GM12878 (cell line): ENCODE data around the gene CALCR. TPM values are rescaled to one million over a fixed set of nuclear protein-coding genes. Genes with fewer than 3 reads are reported as not detected.

ENCODE experiments used
- ATAC-seq: fragments of 200-7000 bp; cut with Tn5 transposase; 3 replicates; pipeline ENCODE4 v1.9.1; 2020; ENCODE audit warnings: mild to moderate bottlenecking, moderate library complexity
- BruUV-seq: library from RNA; stranded (reverse); fragments of 400-500 nt; replicated peaks from 2 replicates; lab custom pipeline; 2021; lab: Mats Ljungman, UMichigan
- CTCF ChIA-PET: fragments of 300-600 bp; sonication (Branson Sonifier 250); formaldehyde crosslinking; extraction: SDS; loops from one replicate; lab custom pipeline; 2021; ENCODE audit warnings: inconsistent platforms; lab: Yijun Ruan, JAX
- POLR2A ChIA-PET: fragments of 350-600 bp; formaldehyde crosslinking; extraction: SDS; loops from one replicate; lab custom pipeline; 2021; ENCODE audit warnings: inconsistent platforms; lab: Charles Lee
- RAD21 ChIA-PET: fragments of 300-600 bp; sonication (Branson Sonifier 250); formaldehyde crosslinking; loops from one replicate; lab custom pipeline; 2023; ENCODE audit warnings: antibody characterized with exemption; ENCODE audit not compliant: unreplicated experiment; lab: Charles Lee
- SMC1A ChIA-PET: fragments of 300-600 bp; sonication (Branson Sonifier 250); formaldehyde crosslinking; loops from one replicate; lab custom pipeline; 2023; ENCODE audit not compliant: unreplicated experiment, uncharacterized antibody; lab: Charles Lee
- DNase-seq: peaks from one replicate; pipeline ENCODE4 v3.0.0-alpha.2; 2011; ENCODE audit warnings: low read depth, low spot score
- FAIRE-seq: peaks from 3 replicates; lab custom pipeline; 2011; peaks lifted over from hg19 to GRCh38; lab: Jason Lieb, UNC
- H2AFZ ChIP-seq: 2 replicates; pipeline ENCODE4 v1.6.0; 2011; ENCODE audit warnings: low read depth, low read length, control low read depth; ENCODE audit not compliant: control insufficient read depth
- H3K27ac ChIP-seq: 2 replicates; pipeline ENCODE4 v1.5.1; 2011; ENCODE audit warnings: control low read depth; ENCODE audit not compliant: control insufficient read depth, insufficient read depth
- H3K27me3 ChIP-seq, 2 experiments: replicated peaks in 1 of 2; 2 replicates each; pipeline versions ENCODE4 v1.6.0 to v1.6.1; 2011; ENCODE audit warnings: low read length in 1 of 2; ENCODE audit not compliant: control insufficient read depth in 2 of 2, insufficient read depth in 2 of 2
- H3K36me3 ChIP-seq, 2 experiments: 2 replicates each; pipeline ENCODE4 v1.5.1; 2011; ENCODE audit warnings: low read length in 1 of 2; ENCODE audit not compliant: control insufficient read depth in 2 of 2, insufficient read depth in 2 of 2
- H3K4me1 ChIP-seq: 2 replicates; pipeline ENCODE4 v1.6.1; 2011; ENCODE audit warnings: mild to moderate bottlenecking, low read length, moderate library complexity, mixed read lengths; ENCODE audit not compliant: control insufficient read depth, insufficient read depth
- H3K4me2 ChIP-seq: 2 replicates; pipeline ENCODE4 v1.6.0; 2011; ENCODE audit warnings: control low read depth; ENCODE audit not compliant: control insufficient read depth, insufficient read depth
- H3K4me3 ChIP-seq: fragments of 200-600 bp; sonication (generic); 2 replicates; pipeline ENCODE4 v1.5.1; 2016
- H3K79me2 ChIP-seq: 2 replicates; pipeline ENCODE4 v1.6.0; 2011; ENCODE audit warnings: low read length; ENCODE audit not compliant: control insufficient read depth, insufficient read depth
- H3K9ac ChIP-seq: 2 replicates; pipeline ENCODE4 v1.8.0; 2011; ENCODE audit warnings: low read length, control low read depth, mixed read lengths; ENCODE audit not compliant: control insufficient read depth, insufficient read depth
- H3K9me3 ChIP-seq: replicated peaks from 3 replicates; pipeline ENCODE4 v1.5.1; 2011; ENCODE audit warnings: mild to moderate bottlenecking, low read length; ENCODE audit not compliant: control insufficient read depth, insufficient read depth
- H4K20me1 ChIP-seq: 2 replicates; pipeline ENCODE4 v1.6.0; 2011; ENCODE audit not compliant: control insufficient read depth, insufficient read depth
- ATF7 ChIP-seq: fragments of 450-650 bp; IDR thresholded peaks from 2 replicates; pipeline ENCODE4 v1.6.1; 2016; ENCODE audit warnings: low read depth, mild to moderate bottlenecking
- BACH1 ChIP-seq: fragments of 450-650 bp; IDR thresholded peaks from 2 replicates; pipeline ENCODE4 v1.6.1; 2017; ENCODE audit warnings: mild to moderate bottlenecking, borderline replicate concordance
- CHD2 ChIP-seq: IDR thresholded peaks from 2 replicates; pipeline ENCODE4 v1.6.1; 2011; ENCODE audit warnings: low read depth, low read length, improper control_type of control experiment, borderline replicate concordance
- CREM ChIP-seq: IDR thresholded peaks from 2 replicates; pipeline ENCODE4 v1.6.1; 2014; ENCODE audit warnings: antibody characterized with exemption, low read depth
- GATAD2B ChIP-seq: fragments of 450-650 bp; conservative IDR thresholded peaks from 2 replicates; pipeline ENCODE4 v1.6.1; 2017; ENCODE audit warnings: low read depth, mild to moderate bottlenecking, moderate library complexity
- MTA2 ChIP-seq: fragments of 450-650 bp; IDR thresholded peaks from 2 replicates; pipeline ENCODE4 v1.6.1; 2016; ENCODE audit warnings: low read depth, mild to moderate bottlenecking, moderate library complexity
- NBN ChIP-seq: fragments of 450-650 bp; IDR thresholded peaks from 2 replicates; pipeline ENCODE4 v1.6.1; 2016
- RFX5 ChIP-seq: IDR thresholded peaks from 2 replicates; pipeline ENCODE4 v1.6.1; 2011; ENCODE audit warnings: low read depth, low read length, improper control_type of control experiment
- SPI1 ChIP-seq: IDR thresholded peaks from 2 replicates; pipeline ENCODE4 v1.6.1; 2011; ENCODE audit warnings: low read depth, mild to moderate bottlenecking, low read length, moderate library complexity, borderline replicate concordance; ENCODE audit not compliant: insufficient read depth
- TAF1 ChIP-seq: IDR thresholded peaks from 2 replicates; pipeline ENCODE4 v1.6.1; 2011; ENCODE audit warnings: mild to moderate bottlenecking, low read depth, low read length, borderline replicate concordance
- TARDBP ChIP-seq: IDR thresholded peaks from 2 replicates; pipeline ENCODE4 v1.6.1; 2016; ENCODE audit warnings: borderline replicate concordance
- YBX1 ChIP-seq: fragments of 450-650 bp; IDR thresholded peaks from 2 replicates; pipeline ENCODE4 v1.6.1; 2016; ENCODE audit warnings: antibody characterized with exemption
- ZNF217 ChIP-seq: fragments of 450-650 bp; IDR thresholded peaks from 2 replicates; pipeline ENCODE4 v1.6.1; 2017; ENCODE audit warnings: antibody characterized with exemption, mild to moderate bottlenecking
- in situ Hi-C: fragments of 300-500 bp; cut with MboI; formaldehyde crosslinking; loops from 9 replicates; pipeline ENCODE4 v1.14.3; 2018; ENCODE audit warnings: mixed read lengths
- intact Hi-C: fragments of 100-400 bp; cut with micrococcal nuclease; formaldehyde crosslinking; loops from one replicate; pipeline ENCODE4 v1.14.2; 2022; ENCODE audit not compliant: unreplicated experiment
- polyA plus RNA-seq, 11 experiments: library from polyadenylated mRNA; depleted of rRNA in 4 of 11; unstranded in 6 of 11; stranded (reverse) in 5 of 11; fragments of >200 nt; fragmentation: Nextera tagmentation in 4 of 11; fragmentation: Illumina TruSeq in 1 of 11; extraction: Ambion mirVana in 4 of 11; extraction: Trizol in 1 of 11; gene quantifications; 1 replicate in 1 of 11; 2 replicates in 10 of 11; pipeline versions ENCODE4 v1.2.1 to v1.2.3, GENCODE V29; 2011 to 2016; ENCODE audit warnings: inconsistent platforms in 2 of 11, missing spikeins in 2 of 11, low read depth in 1 of 11
- total RNA-seq, 4 experiments: library from RNA; depleted of rRNA in 3 of 4; stranded (reverse); fragments of >200 nt in 3 of 4; fragmentation: Illumina TruSeq in 1 of 4; extraction: Trizol in 1 of 4; gene quantifications; 2 replicates each; pipeline versions ENCODE4 v1.2.1 to v1.2.3, GENCODE V29; 2013 to 2021
- TF ChIP-seq, protein P1 (sequence below): IDR thresholded peaks from 2 replicates; pipeline ENCODE4 v1.6.1; 2012; ENCODE audit warnings: mild to moderate bottlenecking, low read depth, low read length
- TF ChIP-seq, protein P2 (sequence below): fragments of 150-350 bp; IDR thresholded peaks from 2 replicates; pipeline ENCODE4 v1.6.1; 2016; ENCODE audit warnings: low read depth, low read length

CALCR gene
- total and polyA plus RNA-seq, 10 of the 15 experiments (the other 5 are each of a cell fraction or from before 2014, with no cell fraction given): not detected

GRCh38 chr7:93530701-93531100, 43.8 kb downstream of the CALCR start:
- intact Hi-C loops: no loop called here
- H3K9me3 ChIP-seq: no peaks in the 10 kb centered on the region
- no TSS peak for BruUV-seq
- no peak overlapping the region for H3K4me3 ChIP-seq
- H4K20me1 ChIP-seq: no peaks in the 10 kb centered on the region
- H3K27me3 ChIP-seq: no peaks in the 10 kb centered on the region
- H3K4me2 ChIP-seq: no peak overlapping the region
- no peak overlapping the region for H3K27ac ChIP-seq
- RAD21 ChIA-PET: no interaction called here
- POLR2A ChIA-PET: no interaction called here
- FAIRE-seq: no peak
- H3K4me1 ChIP-seq: no peaks in the 10 kb centered on the region
- no peaks in the 10 kb centered on the region for H3K36me3 ChIP-seq
- H2AFZ ChIP-seq: no peak overlapping the region
- no peak for DNase-seq
- in situ Hi-C loops: loop anchor here (25.0 kb wide), 1 partner anchor 443 kb away; no protein-coding TSS in a partner anchor
- ATAC-seq: no peak
- SMC1A ChIA-PET: interaction anchor here (1.4 kb wide), 1 partner anchor 19 kb away, joined by 3 read pairs; no protein-coding TSS in a partner anchor
- no peak overlapping the region for H3K9ac ChIP-seq
- no peaks in the 10 kb centered on the region for H3K79me2 ChIP-seq
- CTCF ChIA-PET: no interaction called here
- TF ChIP-seq, protein P1, sequence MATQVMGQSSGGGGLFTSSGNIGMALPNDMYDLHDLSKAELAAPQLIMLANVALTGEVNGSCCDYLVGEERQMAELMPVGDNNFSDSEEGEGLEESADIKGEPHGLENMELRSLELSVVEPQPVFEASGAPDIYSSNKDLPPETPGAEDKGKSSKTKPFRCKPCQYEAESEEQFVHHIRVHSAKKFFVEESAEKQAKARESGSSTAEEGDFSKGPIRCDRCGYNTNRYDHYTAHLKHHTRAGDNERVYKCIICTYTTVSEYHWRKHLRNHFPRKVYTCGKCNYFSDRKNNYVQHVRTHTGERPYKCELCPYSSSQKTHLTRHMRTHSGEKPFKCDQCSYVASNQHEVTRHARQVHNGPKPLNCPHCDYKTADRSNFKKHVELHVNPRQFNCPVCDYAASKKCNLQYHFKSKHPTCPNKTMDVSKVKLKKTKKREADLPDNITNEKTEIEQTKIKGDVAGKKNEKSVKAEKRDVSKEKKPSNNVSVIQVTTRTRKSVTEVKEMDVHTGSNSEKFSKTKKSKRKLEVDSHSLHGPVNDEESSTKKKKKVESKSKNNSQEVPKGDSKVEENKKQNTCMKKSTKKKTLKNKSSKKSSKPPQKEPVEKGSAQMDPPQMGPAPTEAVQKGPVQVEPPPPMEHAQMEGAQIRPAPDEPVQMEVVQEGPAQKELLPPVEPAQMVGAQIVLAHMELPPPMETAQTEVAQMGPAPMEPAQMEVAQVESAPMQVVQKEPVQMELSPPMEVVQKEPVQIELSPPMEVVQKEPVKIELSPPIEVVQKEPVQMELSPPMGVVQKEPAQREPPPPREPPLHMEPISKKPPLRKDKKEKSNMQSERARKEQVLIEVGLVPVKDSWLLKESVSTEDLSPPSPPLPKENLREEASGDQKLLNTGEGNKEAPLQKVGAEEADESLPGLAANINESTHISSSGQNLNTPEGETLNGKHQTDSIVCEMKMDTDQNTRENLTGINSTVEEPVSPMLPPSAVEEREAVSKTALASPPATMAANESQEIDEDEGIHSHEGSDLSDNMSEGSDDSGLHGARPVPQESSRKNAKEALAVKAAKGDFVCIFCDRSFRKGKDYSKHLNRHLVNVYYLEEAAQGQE: no peak
- TF ChIP-seq YBX1 (no peak), TARDBP (no peak), CREM (no peak), ZNF217 (no peak), ATF7 (no peak), SPI1 (no peak), NBN (no peak), GATAD2B (no peak), MTA2 (no peak), BACH1 (no peak), CHD2 (no peak), TAF1 (no peak), RFX5 (no peak)
- TF ChIP-seq, protein P2, sequence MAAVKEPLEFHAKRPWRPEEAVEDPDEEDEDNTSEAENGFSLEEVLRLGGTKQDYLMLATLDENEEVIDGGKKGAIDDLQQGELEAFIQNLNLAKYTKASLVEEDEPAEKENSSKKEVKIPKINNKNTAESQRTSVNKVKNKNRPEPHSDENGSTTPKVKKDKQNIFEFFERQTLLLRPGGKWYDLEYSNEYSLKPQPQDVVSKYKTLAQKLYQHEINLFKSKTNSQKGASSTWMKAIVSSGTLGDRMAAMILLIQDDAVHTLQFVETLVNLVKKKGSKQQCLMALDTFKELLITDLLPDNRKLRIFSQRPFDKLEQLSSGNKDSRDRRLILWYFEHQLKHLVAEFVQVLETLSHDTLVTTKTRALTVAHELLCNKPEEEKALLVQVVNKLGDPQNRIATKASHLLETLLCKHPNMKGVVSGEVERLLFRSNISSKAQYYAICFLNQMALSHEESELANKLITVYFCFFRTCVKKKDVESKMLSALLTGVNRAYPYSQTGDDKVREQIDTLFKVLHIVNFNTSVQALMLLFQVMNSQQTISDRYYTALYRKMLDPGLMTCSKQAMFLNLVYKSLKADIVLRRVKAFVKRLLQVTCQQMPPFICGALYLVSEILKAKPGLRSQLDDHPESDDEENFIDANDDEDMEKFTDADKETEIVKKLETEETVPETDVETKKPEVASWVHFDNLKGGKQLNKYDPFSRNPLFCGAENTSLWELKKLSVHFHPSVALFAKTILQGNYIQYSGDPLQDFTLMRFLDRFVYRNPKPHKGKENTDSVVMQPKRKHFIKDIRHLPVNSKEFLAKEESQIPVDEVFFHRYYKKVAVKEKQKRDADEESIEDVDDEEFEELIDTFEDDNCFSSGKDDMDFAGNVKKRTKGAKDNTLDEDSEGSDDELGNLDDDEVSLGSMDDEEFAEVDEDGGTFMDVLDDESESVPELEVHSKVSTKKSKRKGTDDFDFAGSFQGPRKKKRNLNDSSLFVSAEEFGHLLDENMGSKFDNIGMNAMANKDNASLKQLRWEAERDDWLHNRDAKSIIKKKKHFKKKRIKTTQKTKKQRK: no peak
